ENCODE data around the gene WDR1.

Gene WDR1

DNA sequence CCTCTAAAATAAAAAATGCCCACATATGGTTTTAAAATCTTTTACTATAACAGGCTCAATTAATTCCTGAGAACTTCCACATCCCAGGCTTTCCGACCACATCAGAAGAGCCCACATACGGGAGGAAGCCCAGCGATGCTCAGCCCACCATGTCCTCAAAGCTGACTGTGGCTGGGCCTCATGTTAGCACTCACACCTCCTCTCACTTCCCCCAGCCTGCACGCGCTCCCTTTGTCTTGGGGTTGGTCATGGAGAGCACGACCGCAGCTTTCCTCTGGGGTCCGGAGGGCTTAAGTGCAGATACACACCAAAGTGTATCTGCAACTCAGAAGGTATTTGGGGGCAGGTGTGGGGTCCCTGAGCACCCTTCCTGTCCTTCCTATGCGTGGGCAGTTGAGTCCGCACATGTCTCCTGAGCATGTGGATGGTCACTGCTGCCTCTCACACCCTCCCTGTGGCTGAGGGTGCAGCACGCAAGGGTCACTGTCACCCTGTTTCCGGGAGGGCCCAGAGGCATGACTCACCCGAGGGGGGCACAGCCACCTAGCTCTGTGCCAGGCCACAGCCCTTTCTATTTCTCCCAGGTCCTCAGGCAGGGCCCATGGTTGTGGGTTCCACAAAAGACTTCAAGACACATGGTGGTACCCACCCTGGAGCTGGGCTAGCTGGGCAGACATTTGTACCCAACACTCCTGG lies 21.2 kb downstream of the WDR1 start:
- no peak overlapping the region for H3K4me3 ChIP-seq (ENCODE audit: low read length)
- peaks cover 11% of the 10 kb centered on the region; the same call in 1 of the 2 replicates for H3K4me1 ChIP-seq (ENCODE audit: insufficient read depth, low read length)
- no peak overlapping the region for H3K27ac ChIP-seq (ENCODE audit: low read depth, low read length)
- H3K36me3 ChIP-seq (ENCODE audit: insufficient read depth, low read length): peaks cover 99% of the 10 kb centered on the region
- no peak overlapping the region for H3K9ac ChIP-seq (ENCODE audit: low read depth, low read length)
- 95% methylated on average over 13 of the region's 13 CpGs for WGBS
- H3K9me3 ChIP-seq (ENCODE audit: insufficient read depth, low read depth, low read length): no peaks in the 10 kb centered on the region
- no peaks in the 10 kb centered on the region for H3K27me3 ChIP-seq (ENCODE audit: insufficient read depth, low read length)

GRCh38 chr4:10094841-10095240 lies 21.8 kb downstream of the WDR1 start:
- Histone ChIP-seq H3K4me3 (ENCODE audit: low read length) (no peak overlapping the region), H3K27ac (ENCODE audit: low read depth, low read length) (no peak overlapping the region), H3K4me1 (ENCODE audit: insufficient read depth, low read length) (peaks cover 11% of the 10 kb centered on the region; the same call in 1 of the 2 replicates)

DNA sequence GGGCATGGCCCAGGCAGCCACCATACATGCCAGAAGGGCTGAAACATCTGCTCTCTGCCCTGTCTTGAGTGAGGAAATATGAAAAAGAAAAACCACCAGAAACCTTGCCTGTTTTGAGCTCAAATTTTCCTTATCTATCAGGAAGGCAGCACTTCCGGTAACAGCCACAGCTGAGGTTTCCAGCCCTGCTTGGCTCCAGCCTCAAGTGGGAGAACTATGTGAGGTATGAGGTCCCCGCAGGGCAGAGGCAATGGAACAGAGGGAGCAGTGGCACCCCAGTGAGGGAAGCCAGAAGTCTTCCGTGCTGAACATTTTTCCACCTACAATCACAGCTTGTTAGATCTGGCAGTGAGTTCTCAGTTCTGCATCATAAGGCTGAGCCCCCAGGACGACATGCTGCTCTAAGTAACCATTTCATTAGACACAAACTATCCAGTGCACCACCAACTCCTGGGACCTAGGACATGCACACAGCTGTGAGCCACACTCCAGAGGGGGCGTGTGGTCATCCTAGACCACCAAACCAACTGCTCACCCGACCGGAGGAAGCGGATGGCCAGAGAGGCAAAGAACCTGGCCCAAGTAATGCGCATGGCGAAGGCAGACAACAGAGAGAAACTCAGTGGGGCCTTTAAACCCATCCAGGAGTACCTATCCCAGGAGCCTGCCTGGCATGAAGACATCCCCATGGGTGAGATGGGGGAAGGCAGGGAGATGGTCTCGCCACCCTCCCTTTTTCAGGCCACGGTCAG lies 22.6 kb downstream of the WDR1 start:
- peaks cover 100% of the 10 kb centered on the region for H3K36me3 ChIP-seq (ENCODE audit: insufficient read depth, low read length)
- no peaks in the 10 kb centered on the region for H3K27me3 ChIP-seq (ENCODE audit: insufficient read depth, low read length)
- 94% methylated on average over 12 of the region's 12 CpGs for WGBS
- H3K27ac ChIP-seq (ENCODE audit: low read depth, low read length): no peak overlapping the region
- peaks cover 11% of the 10 kb centered on the region; the same call in 1 of the 2 replicates for H3K4me1 ChIP-seq (ENCODE audit: insufficient read depth, low read length)
- no peak overlapping the region for H3K4me3 ChIP-seq (ENCODE audit: low read length)
- H3K9me3 ChIP-seq (ENCODE audit: insufficient read depth, low read depth, low read length): no peaks in the 10 kb centered on the region
- H3K9ac ChIP-seq (ENCODE audit: low read depth, low read length): no peak overlapping the region

More at GRCh38 chr4:10094841-10095240, 21.8 kb downstream of the WDR1 start:
- no peak overlapping the region for H3K9ac ChIP-seq (ENCODE audit: low read depth, low read length)
- 97% methylated on average over 13 of the region's 13 CpGs for WGBS
- peaks cover 99% of the 10 kb centered on the region for H3K36me3 ChIP-seq (ENCODE audit: insufficient read depth, low read length)
- no peaks in the 10 kb centered on the region for H3K27me3 ChIP-seq (ENCODE audit: insufficient read depth, low read length)
- H3K9me3 ChIP-seq (ENCODE audit: insufficient read depth, low read depth, low read length): no peaks in the 10 kb centered on the region

- no peak overlapping the region for H3K27ac ChIP-seq (ENCODE audit: low read depth, low read length)
- no peak overlapping the region for H3K9ac ChIP-seq (ENCODE audit: low read depth, low read length)
- 91% methylated on average over 11 of the region's 11 CpGs for WGBS
- no peaks in the 10 kb centered on the region for H3K9me3 ChIP-seq (ENCODE audit: insufficient read depth, low read depth, low read length)
- peaks cover 100% of the 10 kb centered on the region for H3K36me3 ChIP-seq (ENCODE audit: insufficient read depth, low read length)
- no peak overlapping the region for H3K4me3 ChIP-seq (ENCODE audit: low read length)
- no peaks in the 10 kb centered on the region for H3K27me3 ChIP-seq (ENCODE audit: insufficient read depth, low read length)
- H3K4me1 ChIP-seq (ENCODE audit: insufficient read depth, low read length): peaks cover 11% of the 10 kb centered on the region; the same call in 1 of the 2 replicates
Measured at GRCh38 chr4:10093271-10093621, 23.4 kb downstream of the WDR1 start.

- no peak overlapping the region for H3K4me3 ChIP-seq (ENCODE audit: low read length)
- peaks cover 100% of the 10 kb centered on the region for H3K36me3 ChIP-seq (ENCODE audit: insufficient read depth, low read length)
- peaks cover 11% of the 10 kb centered on the region; the same call in 1 of the 2 replicates for H3K4me1 ChIP-seq (ENCODE audit: insufficient read depth, low read length)
- H3K27ac ChIP-seq (ENCODE audit: low read depth, low read length): no peak overlapping the region
- no peaks in the 10 kb centered on the region for H3K9me3 ChIP-seq (ENCODE audit: insufficient read depth, low read depth, low read length)
- WGBS: 88% methylated on average over 19 of the region's 19 CpGs
- H3K9ac ChIP-seq (ENCODE audit: low read depth, low read length): no peak overlapping the region
- H3K27me3 ChIP-seq (ENCODE audit: insufficient read depth, low read length): no peaks in the 10 kb centered on the region
Measured at GRCh38 chr4:10092481-10093270, 23.9 kb downstream of the WDR1 start.

DNA sequence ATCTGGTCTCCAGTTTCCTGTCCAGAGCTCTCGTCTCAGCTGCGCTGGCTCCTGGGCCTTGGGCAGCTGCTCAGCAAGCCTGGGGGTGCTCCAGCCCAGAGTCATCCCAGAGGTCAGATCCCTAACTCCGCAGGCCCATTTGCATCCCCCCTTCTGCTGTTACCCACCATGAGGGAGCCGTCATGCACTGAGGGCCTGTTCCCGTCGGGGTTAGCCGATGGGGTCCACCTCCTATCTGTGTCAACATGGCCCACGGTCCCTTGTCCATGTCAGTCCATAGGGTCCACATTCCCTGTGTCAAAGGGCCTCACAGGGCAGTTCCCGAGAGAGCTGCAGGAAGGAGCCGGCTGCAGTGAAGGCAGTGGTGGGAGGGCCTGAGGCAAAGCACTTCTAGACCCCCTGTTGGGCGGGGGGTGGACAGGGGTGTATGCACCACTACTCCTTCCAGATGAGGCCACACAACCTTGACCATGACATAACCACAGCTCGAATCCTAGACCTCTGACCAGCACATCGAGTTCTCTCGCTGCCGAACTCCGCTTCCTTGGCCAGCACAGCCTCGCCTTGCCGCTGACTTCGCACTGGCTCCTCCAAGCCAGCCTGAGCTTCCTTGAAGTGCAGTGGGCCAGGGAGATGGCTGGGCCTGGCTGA lies 24.9 kb downstream of the WDR1 start:
- no peaks in the 10 kb centered on the region for H3K9me3 ChIP-seq (ENCODE audit: insufficient read depth, low read depth, low read length)
- H3K9ac ChIP-seq (ENCODE audit: low read depth, low read length): no peak overlapping the region
- peaks cover 100% of the 10 kb centered on the region for H3K36me3 ChIP-seq (ENCODE audit: insufficient read depth, low read length)
- no peak overlapping the region for H3K4me3 ChIP-seq (ENCODE audit: low read length)
- H3K4me1 ChIP-seq (ENCODE audit: insufficient read depth, low read length): peaks cover 11% of the 10 kb centered on the region; the same call in 1 of the 2 replicates
- H3K27ac ChIP-seq (ENCODE audit: low read depth, low read length): no peak overlapping the region
- WGBS: 95% methylated on average over 19 of the region's 19 CpGs
- no peaks in the 10 kb centered on the region for H3K27me3 ChIP-seq (ENCODE audit: insufficient read depth, low read length)

- H3K27ac ChIP-seq (ENCODE audit: low read depth, low read length): no peak overlapping the region
Measured at GRCh38 chr4:10090467-10091250, 25.9 kb downstream of the WDR1 start.

DNA sequence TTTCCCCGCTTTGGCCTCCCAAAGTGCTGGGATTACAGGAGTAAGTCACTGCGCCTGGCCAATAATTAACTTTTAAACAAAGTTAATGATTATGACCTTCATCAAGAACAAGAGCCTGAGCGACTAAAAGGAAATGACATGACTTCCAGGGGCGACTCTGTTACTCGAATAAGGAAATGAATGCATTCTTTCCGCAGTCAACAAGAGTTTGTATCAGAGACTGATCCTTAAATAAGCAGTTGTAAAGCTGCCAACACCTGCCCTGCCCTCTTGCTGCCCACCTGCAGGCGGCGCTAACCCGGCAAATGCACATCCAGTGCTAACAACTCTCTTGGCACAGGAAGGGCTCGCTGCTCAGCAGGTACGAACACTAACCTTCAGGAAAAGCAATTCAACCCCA lies 27.3 kb downstream of the WDR1 start:
- H3K4me1 ChIP-seq (ENCODE audit: insufficient read depth, low read length): peaks cover 11% of the 10 kb centered on the region; the same call in 1 of the 2 replicates
- no peak overlapping the region for H3K9ac ChIP-seq (ENCODE audit: low read depth, low read length)
- H3K4me3 ChIP-seq (ENCODE audit: low read length): no peak overlapping the region
- no peaks in the 10 kb centered on the region for H3K27me3 ChIP-seq (ENCODE audit: insufficient read depth, low read length)
- WGBS: 93% methylated on average over 11 of the region's 11 CpGs
- 0 out of 2 replicates have a peak overlapping the region, but pooled peaks have one; percentile 13 for H3K27ac ChIP-seq (ENCODE audit: low read depth, low read length)
- H3K9me3 ChIP-seq (ENCODE audit: insufficient read depth, low read depth, low read length): no peaks in the 10 kb centered on the region
- peaks cover 100% of the 10 kb centered on the region for H3K36me3 ChIP-seq (ENCODE audit: insufficient read depth, low read length)

More at GRCh38 chr4:10090467-10091250, 25.9 kb downstream of the WDR1 start:
- Histone ChIP-seq H3K9me3 (ENCODE audit: insufficient read depth, low read depth, low read length) (no peaks in the 10 kb centered on the region), H3K36me3 (ENCODE audit: insufficient read depth, low read length) (peaks cover 100% of the 10 kb centered on the region), H3K27me3 (ENCODE audit: insufficient read depth, low read length) (no peaks in the 10 kb centered on the region), H3K4me3 (ENCODE audit: low read length) (no peak overlapping the region), H3K4me1 (ENCODE audit: insufficient read depth, low read length) (peaks cover 11% of the 10 kb centered on the region; the same call in 1 of the 2 replicates), H3K9ac (ENCODE audit: low read depth, low read length) (no peak overlapping the region)
- WGBS: 94% methylated on average over 21 of the region's 21 CpGs

DNA sequence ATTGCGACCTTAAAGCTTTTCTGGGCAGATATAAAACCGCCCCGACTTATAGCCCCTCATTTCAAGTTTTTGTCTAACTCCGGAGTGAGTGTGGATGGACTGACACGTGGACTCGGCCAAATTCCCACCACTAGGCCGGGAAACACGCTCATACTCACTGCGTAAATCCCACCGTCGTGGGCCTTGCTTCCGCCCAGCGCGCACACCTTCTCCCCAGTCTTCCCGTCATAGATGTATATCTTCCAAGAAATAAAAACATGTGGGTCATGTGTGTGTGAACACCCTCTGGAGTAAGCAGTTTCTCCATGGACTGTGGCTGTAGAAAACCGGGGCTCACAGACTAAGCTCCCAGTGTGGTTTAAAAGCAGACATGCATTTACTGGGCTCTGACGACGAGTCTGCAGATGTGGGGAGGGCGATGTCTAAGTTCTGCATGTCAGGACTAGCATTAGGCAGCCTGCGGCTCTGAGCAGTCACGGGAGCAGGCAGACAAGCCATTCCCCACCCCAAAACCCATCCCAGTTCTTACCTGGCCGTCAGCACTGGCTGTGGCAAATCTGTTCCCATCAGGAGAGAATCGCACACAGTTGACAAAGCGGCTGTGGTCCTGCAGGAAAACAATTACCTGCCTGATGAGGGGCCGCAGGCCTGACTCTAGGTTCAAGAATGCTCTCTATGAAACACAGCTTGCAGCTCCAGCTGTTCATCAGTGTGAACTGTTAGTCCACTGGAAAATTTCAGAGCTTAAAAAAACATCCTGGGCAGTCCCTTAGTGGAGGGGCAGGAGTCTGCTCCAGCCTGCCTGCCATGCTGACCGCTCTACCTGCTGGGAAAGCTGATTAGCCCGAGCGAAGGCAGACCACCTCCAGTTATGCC lies 28.2 kb downstream of the WDR1 start:
- Histone ChIP-seq H3K27me3 (ENCODE audit: insufficient read depth, low read length) (no peaks in the 10 kb centered on the region), H3K4me1 (ENCODE audit: insufficient read depth, low read length) (peaks cover 6% of the 10 kb centered on the region; the same call in 1 of the 2 replicates), H3K9ac (ENCODE audit: low read depth, low read length) (no peak overlapping the region), H3K36me3 (ENCODE audit: insufficient read depth, low read length) (peaks cover 100% of the 10 kb centered on the region), H3K27ac (ENCODE audit: low read depth, low read length) (no peak overlapping the region), H3K4me3 (ENCODE audit: low read length) (no peak overlapping the region), H3K9me3 (ENCODE audit: insufficient read depth, low read depth, low read length) (no peaks in the 10 kb centered on the region)
- WGBS: 93% methylated on average over 28 of the region's 28 CpGs

All from HUES64 (cell line).